GM19452 (cell line): ENCODE results near the gene EEF2.
"Not testable (repeated sequence)": the region's sequence is repeated elsewhere in the genome, so short reads cannot be mapped to it uniquely, and the experiment has no call there.

Source experiments
- ATAC-seq: cut with Tn5 transposase; IDR thresholded peaks from one replicate; pipeline ENCODE4 v1.9.1; 2021; ENCODE audit not compliant: unreplicated experiment

EEF2 gene

DNA sequence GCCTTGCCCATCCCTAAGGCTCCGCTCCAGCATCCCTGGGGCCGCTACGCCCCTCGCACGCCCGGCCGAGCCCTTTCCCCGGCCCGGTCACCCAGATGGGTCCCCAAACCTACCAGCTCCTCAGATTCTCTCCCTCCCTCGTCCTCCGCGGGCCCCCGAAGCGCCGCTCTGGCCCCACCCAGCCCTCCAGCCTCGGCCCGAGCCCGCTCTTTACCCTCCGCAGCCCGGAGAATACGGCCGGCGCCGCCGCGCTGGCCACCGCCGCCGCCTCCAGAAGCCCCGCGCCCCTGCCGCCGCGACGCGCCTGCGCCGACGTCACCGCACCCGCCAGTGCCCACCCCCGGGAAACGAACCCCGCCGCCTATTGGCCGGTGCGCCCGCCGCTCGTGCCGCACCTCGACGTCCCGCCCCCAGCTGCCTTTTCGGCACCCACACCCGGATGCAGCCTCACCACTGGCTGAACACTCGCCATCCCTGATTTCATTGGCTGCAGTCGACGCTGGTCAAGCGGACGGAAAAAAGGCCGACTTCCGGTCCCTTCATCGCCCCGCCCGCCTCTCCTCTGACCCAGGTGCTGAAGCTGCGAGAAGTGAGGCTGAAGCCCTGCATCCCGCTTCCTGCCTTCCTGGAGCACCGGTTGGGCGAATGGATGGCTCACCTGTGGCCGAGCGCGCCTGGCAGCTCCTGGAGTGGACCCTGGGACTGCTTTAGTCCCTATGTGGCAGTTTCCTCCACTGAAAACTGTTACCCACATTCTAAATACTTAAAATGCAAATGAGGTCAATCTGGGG lies 14.3 kb downstream of the EEF2 start, which contains the start of gene DAPK3:
Gene DAPK3, minus strand, starts transcription at position 292 of the 791 bp plus-strand sequence. CDS start 1,364 bp downstream, outside the sequence.
- ATAC-seq, result peak; percentile 85

DNA sequence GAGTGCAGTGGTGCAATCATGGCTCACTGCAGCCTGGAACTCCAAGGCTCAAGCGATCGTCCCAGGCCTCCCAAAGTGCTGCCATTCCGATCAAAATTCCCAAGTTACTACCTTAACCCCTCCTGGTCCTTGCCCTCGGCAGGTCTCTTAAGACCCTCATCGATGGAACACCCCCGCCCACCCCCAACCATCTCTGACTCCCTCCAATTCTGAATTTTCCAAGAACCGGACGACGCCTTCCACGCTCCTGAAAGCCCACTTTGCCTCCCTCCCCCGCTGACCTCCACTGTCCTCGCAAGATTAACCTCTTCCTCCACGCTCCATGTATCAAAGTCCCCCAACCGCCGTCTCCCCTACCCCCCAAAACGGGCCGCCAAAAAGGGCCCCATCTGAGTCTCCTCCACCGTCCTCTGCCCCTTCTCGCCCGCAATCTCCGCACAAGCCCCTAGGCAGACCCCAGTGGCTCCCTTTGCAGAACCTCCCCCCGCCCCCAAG lies 14.9 kb downstream of the EEF2 start:
- ATAC-seq, result no peak

DNA sequence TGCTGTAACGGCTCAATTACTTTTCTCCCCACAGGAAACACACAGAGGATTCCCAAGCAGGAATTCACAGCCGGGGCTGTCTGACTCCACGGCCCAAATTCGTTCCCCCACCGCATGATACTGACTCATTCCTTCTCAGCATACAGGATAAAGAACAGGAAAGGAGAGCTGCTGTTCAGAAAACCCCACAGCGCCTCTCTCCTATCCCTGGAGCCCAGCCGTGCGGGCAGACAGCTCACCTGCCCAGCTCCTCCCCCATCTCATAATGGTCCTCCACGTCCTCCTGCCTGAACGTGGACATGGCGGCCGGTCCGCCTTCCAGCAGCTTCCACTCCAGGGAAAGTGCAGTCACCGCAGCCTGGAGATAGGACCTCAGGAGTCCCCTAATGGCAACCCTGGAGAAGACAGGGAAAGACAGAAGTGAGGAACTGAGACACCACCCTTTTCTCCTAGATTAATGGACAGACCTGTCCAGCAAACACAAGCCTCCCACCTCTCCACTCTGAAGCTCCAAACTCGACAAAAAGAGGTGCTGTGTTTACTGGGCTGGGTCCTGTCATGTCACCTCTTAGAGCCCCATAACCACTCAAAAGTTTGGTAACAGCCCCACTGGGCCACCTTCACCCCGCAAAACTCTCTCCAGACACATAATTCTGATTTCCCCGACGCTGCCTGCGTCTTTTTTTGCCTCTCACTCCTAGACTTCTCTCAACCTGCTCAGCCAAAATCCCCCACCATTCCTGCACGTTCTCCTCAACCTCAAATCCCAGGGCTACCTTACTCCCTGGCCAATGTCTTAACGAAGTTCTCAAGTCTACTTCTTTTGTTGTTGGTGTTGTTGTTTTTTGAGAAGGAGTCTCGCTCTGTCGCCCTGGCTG lies 15.6 kb downstream of the EEF2 start:
- no peak for ATAC-seq

DNA sequence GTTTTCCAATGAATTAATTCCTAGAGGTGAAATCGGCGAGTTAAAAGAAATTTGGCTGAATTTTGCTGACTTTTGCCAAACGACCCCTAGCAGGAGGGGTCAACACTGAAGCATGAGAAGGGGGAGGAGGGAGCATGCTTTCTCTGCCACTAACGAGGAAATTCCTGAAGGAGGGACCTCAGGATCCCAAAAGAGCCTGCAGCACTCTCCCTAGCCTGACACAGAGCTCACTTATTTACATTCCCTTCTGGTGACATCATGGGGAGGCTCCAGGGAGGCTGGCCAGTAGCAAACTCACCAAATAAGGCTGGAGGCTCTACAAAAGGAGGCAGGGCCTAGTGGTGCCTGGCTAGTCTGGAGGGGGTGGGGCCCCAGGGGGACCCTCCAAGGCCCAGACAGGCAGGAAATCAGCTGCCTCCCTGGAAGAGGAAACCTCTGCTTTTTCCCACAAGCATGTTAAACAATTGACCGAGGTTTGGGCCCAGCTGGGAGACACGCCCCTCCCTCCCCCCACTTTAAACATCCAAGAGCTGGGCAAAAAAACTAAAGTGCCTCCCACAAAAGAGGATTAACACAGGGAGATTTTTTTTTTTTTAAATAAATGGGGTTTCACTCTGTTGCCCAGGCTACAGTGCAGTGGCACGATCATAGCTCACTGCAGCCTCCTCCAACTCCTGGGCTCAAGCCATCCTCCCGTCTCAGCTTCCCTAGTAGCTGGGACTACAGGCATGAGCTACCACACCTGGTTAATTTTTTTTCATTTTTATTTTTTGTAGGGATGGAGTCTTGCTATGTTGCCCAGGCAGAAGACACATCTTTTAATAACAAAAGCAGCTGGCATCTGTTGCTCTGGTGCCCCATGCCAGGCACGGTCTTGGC lies 16.5 kb downstream of the EEF2 start:
- no peak for ATAC-seq

DNA sequence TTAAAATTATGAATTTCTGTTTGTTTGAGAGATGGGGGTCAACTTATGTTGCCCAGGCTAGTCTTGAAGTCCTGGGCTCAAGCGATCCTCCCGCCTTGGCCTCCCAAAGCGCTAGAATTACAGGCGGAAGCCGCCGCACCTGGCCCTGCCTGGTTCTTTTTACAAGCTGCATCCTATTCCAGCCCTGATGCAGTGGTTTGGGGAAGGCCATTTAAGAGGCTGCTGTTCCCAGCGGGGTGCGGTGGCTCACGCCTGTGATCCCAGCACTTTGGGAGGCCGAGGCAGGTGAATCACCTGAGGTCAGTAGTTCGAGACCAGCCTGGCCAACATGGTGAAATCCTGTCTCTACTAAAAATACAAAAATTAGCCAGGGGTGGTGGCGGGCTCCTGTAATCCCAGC lies 17.3 kb downstream of the EEF2 start:
- ATAC-seq, result not testable (repeated sequence)

DNA sequence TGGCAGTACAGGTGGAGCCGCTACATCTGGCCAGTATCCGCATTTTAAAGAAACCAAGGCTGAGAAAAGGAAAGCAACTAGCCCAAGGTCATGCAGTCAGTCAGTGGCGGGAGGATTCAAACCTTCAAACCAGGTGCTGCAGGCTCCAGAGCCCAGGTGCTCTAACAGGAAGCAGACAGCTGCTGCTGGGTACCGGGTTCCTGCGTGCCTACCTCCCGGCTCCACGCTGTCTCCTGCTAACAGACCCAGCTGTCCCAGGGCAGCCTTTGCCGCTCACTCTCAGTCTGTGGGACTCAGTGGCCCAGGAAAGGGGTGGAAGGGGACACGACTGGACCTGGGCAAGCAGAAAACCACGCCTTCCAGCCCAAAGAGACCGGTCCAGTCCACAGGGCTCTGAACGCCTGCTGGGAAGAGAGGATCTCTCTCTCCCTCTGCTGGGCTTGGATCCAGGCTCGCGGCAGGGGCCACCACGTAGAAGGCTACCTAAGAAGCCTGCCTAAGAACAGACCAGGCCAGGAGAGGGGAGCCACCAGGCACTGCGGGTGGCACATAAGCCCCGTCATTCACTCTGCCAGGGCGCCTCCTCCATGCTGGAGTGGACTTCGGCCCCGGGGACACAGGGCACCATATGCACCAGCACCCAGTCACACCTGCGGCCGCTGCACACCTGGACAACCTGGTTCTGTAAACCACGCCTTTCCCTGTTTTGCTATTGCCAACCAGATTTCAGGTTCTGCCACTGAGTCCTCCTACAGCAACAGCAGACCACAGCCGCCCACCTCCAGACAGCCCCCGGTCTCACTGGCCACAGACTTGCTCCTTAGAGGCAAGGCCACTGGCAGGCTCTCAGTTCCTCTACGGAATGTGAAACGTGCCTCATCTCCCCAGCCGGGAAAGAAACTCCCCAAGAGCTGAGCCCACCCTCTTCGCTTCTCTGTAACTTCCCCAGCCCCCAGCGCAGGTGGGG lies 18.9 kb downstream of the EEF2 start:
- ATAC-seq, result no peak

DNA sequence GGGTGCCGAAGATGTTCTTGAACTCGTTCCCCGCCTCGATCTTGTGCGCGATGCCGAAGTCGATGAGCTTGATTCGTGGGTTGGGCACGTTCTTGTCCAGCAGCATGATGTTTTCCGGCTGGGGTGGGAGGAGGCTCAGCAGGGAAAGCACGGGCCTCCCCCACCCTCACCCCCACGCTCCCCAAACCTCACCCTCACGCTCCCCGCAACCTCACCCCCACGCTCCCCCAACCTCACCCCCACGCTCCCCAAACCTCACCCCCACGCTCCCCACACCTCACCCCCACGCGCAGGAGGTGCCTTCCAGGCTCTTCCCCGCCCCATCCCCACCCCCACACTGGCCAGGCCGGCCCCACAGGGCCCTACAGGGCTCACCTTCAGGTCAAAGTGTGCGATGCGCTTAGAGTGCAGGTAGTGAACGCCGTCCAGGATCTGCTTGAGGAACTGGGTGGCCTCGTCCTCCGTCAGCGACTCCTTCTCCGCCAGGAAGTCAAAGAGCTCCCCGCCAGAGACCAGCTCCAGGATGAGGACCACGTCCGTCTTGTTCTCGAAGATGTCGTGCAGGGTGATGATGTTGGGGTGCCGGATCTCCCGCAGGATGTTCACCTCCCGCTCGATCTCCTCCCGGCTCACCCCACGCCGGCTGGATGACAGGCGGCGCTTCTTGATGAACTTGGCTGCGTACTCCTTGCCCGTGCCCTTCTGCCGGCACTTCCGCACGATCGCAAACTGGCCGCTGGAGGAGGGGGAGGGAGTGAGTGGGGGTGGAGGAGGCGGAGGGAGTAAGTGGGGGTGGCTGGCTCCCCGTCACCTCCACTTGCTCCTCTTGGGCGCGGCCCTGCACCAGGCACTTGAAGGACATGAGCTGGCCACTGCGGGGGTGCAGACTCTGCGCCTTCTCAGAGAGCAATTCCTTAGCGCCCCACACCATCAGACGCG lies 20.7 kb downstream of the EEF2 start:
- no peak for ATAC-seq

DNA sequence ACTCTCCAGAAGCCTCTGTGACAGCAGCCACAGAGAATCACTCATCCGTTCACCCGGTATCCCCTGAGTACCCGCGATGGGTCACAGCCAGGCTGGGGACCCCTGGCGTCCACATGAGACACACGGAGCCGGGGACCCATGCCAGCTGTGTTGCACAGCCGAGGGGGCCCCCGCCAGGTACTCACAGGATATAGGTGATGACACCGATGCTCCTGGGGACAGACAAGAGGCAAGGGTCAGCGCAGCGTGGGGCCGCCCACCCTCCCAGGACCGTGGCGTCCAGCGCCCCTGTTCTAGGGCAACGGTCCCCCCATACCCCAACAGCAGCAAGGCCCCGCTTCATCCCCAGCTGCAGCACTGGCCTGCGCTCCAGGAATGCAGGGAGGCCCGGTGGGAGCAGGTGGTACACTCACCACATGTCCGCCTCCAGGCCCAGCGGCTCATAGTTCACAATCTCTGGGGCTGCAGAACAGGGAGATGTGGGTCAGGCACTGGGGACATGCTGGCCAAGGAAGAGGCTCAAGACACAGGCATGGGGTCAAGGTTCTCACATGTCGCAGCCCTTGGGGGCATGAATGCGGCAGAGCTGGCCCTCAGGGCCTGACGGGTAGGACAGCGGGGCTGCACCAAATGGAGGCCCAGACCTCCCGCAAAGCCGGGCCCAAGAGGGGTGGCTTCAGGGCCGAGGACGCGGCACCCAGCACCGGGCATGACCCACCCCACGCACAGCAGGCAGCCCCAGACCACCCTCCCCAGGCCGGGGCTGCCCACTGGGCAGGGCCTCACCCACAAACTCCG lies 21.6 kb downstream of the EEF2 start:
- ATAC-seq, result no peak

DNA sequence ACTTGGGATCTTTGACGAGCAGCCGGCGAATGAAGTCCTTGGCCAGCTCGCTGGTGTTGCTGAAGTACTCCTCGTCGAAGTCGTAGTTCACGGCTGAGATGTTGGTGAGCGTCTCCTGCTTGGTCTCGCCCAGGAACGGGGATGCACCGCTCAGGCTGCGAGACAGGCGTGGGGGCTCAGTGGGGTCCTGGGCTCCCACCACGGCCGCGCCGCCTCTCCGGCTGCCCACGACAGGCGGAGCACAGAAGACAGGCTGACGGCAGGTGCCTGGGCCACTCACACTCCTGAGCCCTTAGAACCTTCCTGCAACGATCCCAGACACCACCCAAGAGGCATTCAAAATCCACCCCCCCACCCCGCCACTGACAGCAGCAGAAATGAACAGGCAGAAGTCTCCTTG lies 24.3 kb downstream of the EEF2 start:
- ATAC-seq, result no peak

DNA sequence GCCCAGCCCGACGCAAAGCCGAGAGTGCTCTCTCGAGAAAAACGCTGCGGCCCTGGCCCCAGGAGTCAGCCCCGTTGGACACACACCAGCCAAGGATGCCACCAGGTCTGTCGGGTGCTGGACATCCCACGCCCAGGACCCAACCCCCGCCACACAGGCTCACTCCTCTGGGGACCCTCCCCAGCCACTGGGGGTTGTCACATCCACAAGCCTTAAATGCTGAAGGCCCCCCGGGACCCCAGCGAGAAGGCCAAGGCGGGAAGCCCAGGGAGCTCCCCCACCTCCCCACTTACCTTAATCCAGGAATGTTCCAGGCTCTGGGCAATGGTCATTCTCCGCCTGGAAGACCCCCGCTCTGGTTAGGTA lies 25.5 kb downstream of the EEF2 start:
- no peak for ATAC-seq

DNA sequence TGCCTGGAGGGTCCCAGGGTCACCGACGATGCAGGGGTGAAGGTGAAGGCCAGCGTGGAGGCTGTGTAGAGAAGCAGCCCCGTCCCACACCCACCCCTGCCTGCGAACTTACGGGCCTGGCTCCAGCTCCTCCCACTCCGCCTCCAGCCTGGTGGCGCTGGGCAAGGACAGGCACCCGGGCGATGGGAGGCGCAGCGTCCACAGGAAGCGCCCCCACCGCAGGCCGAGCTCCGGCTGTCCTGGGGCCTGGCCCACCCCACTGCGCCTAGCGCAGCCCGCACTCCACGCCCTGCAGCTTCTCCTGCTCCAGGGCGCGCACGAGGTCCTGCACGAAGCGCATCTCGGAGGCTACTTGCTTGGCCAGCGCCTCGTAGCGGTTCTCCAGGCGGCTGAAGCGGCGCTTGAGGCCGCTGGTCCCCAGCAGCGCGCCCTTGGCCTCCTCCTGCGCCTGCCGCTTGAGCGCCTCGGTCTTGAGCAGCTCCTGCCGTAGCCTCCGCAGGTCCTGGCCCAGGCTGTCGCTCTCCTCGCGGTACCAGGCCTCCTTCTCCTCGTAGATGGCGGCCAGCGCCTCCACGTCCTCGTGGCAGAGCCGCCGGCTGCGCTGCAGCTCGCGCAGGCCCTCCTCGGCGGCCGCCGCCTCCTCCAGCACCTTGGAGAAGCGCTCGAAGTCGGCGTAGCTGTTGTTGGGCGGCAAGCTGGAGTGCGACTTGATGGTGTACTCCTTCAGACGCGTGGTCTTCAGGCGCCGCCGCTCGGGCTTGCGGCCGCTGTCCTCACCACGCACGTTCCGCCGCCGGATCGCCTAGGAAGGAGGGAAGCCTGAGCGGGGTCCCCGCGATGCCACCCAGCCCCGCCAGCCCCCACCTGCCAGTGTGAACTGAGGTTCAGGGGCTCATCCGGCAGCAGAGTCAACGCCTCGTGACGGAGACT lies 26.2 kb downstream of the EEF2 start:
- no peak for ATAC-seq

DNA sequence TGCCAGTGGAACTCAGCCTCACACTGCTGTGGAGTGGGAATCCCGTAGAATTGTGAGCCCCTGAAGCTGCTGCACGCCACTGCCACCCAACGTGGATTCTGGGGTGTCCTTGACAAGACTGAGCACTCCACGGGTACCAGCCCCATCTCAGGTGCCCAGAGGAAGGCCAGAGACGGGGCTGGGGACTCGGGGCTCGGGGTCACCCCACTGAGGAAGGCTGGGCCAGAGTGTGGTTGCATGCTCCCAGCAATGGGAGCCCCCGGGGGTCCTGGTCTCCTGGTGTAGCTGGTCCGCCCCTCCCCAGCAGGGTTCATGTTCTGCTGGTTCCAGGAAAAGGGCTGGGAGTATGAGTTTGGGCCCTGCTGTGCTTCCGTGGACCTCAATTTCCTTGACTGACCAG lies 29.6 kb downstream of the EEF2 start:
- no peak for ATAC-seq

DNA sequence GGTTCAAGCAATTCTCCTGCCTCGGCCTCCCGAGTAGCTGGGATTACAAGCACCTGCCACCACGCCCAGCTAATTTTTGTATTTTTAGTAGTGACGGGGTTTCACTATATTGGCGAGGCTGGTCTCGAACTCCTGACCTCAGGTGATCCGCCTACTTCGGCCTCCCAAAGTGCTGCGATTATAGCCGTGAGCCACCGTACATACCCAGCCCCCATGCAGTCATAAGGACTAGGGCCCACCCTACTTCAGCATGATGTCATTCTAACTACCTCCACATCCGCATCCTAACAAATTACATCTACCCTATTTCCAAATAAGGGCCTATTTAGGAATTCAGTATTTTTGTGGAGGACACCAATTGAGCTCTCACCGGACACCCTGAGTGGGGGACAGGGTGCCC lies 30.0 kb downstream of the EEF2 start:
- ATAC-seq, result not testable (repeated sequence)

DNA sequence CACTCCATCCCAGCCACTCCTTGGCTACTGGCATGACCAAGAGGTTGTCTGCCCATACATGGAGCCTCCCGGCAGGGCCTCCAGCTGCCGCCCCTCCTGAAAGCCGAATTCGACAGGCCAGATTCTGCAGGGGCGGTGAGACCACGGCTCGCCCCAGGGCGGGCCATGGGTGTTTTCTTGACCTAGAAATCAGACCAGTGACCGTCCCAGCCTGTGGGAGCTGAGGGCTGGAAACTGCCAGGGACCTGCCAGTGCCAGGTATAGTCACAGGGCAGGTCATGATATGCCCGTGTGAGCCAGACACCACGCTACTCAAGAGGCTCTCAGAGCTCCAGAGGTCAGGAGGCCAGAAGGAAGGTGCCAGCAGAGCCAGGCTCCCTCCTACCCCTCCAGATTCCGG lies 31.2 kb downstream of the EEF2 start:
- no peak for ATAC-seq

DNA sequence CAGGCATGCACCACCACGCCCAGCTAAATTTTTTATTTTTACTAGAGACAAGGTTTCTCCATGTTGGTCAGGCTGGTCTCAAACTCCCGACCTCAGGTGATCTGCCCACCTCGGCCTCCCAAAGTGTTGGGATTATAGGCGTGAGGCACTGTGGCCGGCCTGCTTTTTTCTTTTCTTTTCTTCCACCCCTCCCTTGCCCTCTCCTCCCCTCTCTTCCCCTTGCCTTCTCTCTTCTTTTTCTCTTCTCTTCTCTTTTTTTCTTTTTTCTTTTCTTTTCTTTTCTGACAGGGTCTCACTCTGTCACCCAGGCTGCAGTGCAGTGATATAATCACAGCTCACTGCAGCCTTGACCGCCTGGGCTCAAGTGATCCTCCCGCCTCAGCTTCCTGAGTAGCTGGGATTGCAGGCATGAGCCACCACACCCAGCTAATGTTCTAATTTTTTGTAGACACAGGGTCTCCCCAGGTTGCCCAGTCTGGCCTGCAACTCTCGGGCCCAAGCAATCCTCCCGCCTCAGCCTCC lies 32.4 kb downstream of the EEF2 start:
- ATAC-seq, result not testable (repeated sequence)
